IMR-90 (cell line): Measurements from ENCODE around the gene LARP4B.

Experiments
- SMC3 ChIP-seq: fragments of 150-350 bp; IDR thresholded peaks from 2 replicates; pipeline ENCODE4 v1.6.1; 2016; ENCODE audit warnings: low read depth, mild to moderate bottlenecking, antibody characterized with exemption, low read length, moderate library complexity
- TF ChIP-seq, protein P1 (sequence below): conservative IDR thresholded peaks from 2 replicates; pipeline ENCODE4 v1.5.1; 2012; ENCODE audit warnings: mild to moderate bottlenecking, low read depth, low read length, improper control_type of control experiment

DNA sequence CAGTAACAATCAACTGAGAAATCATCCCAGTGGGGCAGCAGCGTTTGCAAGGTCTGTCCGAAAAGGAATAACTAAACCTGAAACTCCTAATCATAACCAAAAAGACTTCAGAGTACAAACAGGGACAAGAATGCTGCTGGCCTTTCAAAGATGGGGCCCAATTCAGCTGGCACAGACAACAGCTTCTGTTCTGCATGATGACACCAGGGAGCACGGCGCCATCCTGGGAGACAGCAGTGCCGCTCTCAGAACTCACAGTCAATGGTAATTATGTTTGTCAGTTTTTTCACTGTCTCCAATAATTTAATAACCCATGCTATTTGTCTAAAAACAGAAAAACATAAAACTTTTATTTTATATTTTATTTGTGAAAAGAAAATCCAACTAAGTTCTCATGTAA lies 90.0 kb downstream of the LARP4B start:
- TF ChIP-seq SMC3 = no peak
- TF ChIP-seq, protein P1, sequence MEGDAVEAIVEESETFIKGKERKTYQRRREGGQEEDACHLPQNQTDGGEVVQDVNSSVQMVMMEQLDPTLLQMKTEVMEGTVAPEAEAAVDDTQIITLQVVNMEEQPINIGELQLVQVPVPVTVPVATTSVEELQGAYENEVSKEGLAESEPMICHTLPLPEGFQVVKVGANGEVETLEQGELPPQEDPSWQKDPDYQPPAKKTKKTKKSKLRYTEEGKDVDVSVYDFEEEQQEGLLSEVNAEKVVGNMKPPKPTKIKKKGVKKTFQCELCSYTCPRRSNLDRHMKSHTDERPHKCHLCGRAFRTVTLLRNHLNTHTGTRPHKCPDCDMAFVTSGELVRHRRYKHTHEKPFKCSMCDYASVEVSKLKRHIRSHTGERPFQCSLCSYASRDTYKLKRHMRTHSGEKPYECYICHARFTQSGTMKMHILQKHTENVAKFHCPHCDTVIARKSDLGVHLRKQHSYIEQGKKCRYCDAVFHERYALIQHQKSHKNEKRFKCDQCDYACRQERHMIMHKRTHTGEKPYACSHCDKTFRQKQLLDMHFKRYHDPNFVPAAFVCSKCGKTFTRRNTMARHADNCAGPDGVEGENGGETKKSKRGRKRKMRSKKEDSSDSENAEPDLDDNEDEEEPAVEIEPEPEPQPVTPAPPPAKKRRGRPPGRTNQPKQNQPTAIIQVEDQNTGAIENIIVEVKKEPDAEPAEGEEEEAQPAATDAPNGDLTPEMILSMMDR = no peak
